ENCODE measurements around the gene KRT82. TPM values are rescaled to one million over a fixed set of nuclear protein-coding genes. Genes with fewer than 3 reads are reported as not detected.

The KRT82 gene
- total RNA-seq, 1 donor = not detected

GRCh38 chr12:52436000-52436827, 30.1 kb upstream of the KRT82 start:
- DNase-seq (ENCODE audit: low read depth in 2 of 3, low spot score in 2 of 3) = no peak

GRCh38 chr12:52435659-52435999, 29.5 kb upstream of the KRT82 start:
- no peak for DNase-seq (ENCODE audit: low read depth in 2 of 3, low spot score in 2 of 3)

- no peak for DNase-seq (ENCODE audit: low read depth in 2 of 3, low spot score in 2 of 3)
Observed at GRCh38 chr12:52434760-52435530, 28.8 kb upstream of the KRT82 start.

- DNase-seq (ENCODE audit: low read depth in 2 of 3, low spot score in 2 of 3) = no peak
Observed at GRCh38 chr12:52434081-52434733, 28.1 kb upstream of the KRT82 start, which contains the start of gene KRT75. KRT75 (minus strand) TSS chr12:52434371; CDS start chr12:52434304, 67 bp downstream.

GRCh38 chr12:52433501-52434080, 27.5 kb upstream of the KRT82 start:
- no peak for DNase-seq (ENCODE audit: low read depth in 2 of 3, low spot score in 2 of 3)

- DNase-seq (ENCODE audit: low read depth in 2 of 3, low spot score in 2 of 3) = no peak
Observed at GRCh38 chr12:52432559-52433207, 26.5 kb upstream of the KRT82 start.

- DNase-seq (ENCODE audit: low read depth in 2 of 3, low spot score in 2 of 3) = no peak
Observed at GRCh38 chr12:52428121-52428520, 22.0 kb upstream of the KRT82 start.

GRCh38 chr12:52427083-52427482, 20.9 kb upstream of the KRT82 start:
- DNase-seq (ENCODE audit: low read depth in 2 of 3, low spot score in 2 of 3) = no peak

- no peak for DNase-seq (ENCODE audit: low read depth in 2 of 3, low spot score in 2 of 3)
Observed at GRCh38 chr12:52426034-52426433, 19.9 kb upstream of the KRT82 start.

GRCh38 chr12:52425466-52425865, 19.3 kb upstream of the KRT82 start:
- DNase-seq (ENCODE audit: low read depth in 2 of 3, low spot score in 2 of 3) = no peak

GRCh38 chr12:52423661-52424500, 17.7 kb upstream of the KRT82 start:
- no peak for DNase-seq (ENCODE audit: low read depth in 2 of 3, low spot score in 2 of 3)

GRCh38 chr12:52423035-52423434, 16.9 kb upstream of the KRT82 start:
- DNase-seq (ENCODE audit: low read depth in 2 of 3, low spot score in 2 of 3) = no peak

GRCh38 chr12:52419656-52420055, 13.5 kb upstream of the KRT82 start:
- no peak for DNase-seq (ENCODE audit: low read depth in 2 of 3, low spot score in 2 of 3)

GRCh38 chr12:52418576-52419110, 12.5 kb upstream of the KRT82 start:
- no peak for DNase-seq (ENCODE audit: low read depth in 2 of 3, low spot score in 2 of 3)

- DNase-seq (ENCODE audit: low read depth in 2 of 3, low spot score in 2 of 3) = no peak
Observed at GRCh38 chr12:52417740-52418139, 11.6 kb upstream of the KRT82 start.

- DNase-seq (ENCODE audit: low read depth in 2 of 3, low spot score in 2 of 3) = no peak
Observed at GRCh38 chr12:52416795-52417194, 10.7 kb upstream of the KRT82 start.

- no peak for DNase-seq (ENCODE audit: low read depth in 2 of 3, low spot score in 2 of 3)
Observed at GRCh38 chr12:52415870-52416750, 10.0 kb upstream of the KRT82 start.

- DNase-seq (ENCODE audit: low read depth in 2 of 3, low spot score in 2 of 3) = no peak
Observed at GRCh38 chr12:52414936-52415335, 8.8 kb upstream of the KRT82 start.

Data from hematopoietic multipotent progenitor cell (in vitro differentiated cells).